Trophoblast cell (in vitro differentiated cells and primary cell): ENCODE measurements around the gene C19orf85.

Source experiments
- DNase-seq, 2 donors: peaks; one replicate each; pipeline ENCODE4 v3.0.0-alpha.2; 2016
- H2AFZ ChIP-seq: 2 replicates; pipeline ENCODE4 v1.6.1; 2013; ENCODE audit warnings: low read length, moderate library complexity, mild to moderate bottlenecking; ENCODE audit not compliant: insufficient read depth, poor library complexity
- H2AK5ac ChIP-seq: 2 replicates; pipeline ENCODE4 v1.6.1; 2013; ENCODE audit warnings: mild to moderate bottlenecking, low read length
- H2BK120ac ChIP-seq: 2 replicates; pipeline ENCODE4 v1.6.1; 2013; ENCODE audit warnings: low read length, mild to moderate bottlenecking, moderate library complexity; ENCODE audit not compliant: insufficient read depth, poor library complexity
- H2BK12ac ChIP-seq: 2 replicates; pipeline ENCODE4 v1.6.1; 2013; ENCODE audit warnings: mild to moderate bottlenecking, low read length, moderate library complexity
- H2BK5ac ChIP-seq: 2 replicates; pipeline ENCODE4 v1.6.1; 2013; ENCODE audit warnings: low read length, low read depth, moderate library complexity, mild to moderate bottlenecking; ENCODE audit not compliant: poor library complexity
- H3K14ac ChIP-seq: 2 replicates; pipeline ENCODE4 v1.6.1; 2013; ENCODE audit warnings: mild to moderate bottlenecking, low read length
- H3K18ac ChIP-seq: 2 replicates; pipeline ENCODE4 v1.6.1; 2013; ENCODE audit warnings: mild to moderate bottlenecking, low read length
- H3K23ac ChIP-seq: 2 replicates; pipeline ENCODE4 v1.6.1; 2013; ENCODE audit warnings: low read length
- H3K27ac ChIP-seq: 2 replicates; pipeline ENCODE4 v1.5.1; 2013; ENCODE audit warnings: low read depth, mild to moderate bottlenecking, inconsistent platforms, low read length, moderate library complexity
- H3K27me3 ChIP-seq: 2 replicates; pipeline ENCODE4 v1.6.1; 2013; ENCODE audit warnings: inconsistent platforms, mild to moderate bottlenecking, low read length, moderate library complexity; ENCODE audit not compliant: insufficient read depth
- H3K36me3 ChIP-seq, 2 experiments: 1 replicate in 1 of 2; 2 replicates in 1 of 2; pipeline ENCODE4 v1.6.1; 2013; ENCODE audit warnings: low read length in 2 of 2, mild to moderate bottlenecking in 2 of 2, moderate library complexity in 1 of 2; ENCODE audit not compliant: insufficient read depth in 2 of 2, control insufficient read depth in 1 of 2
- H3K4ac ChIP-seq: 2 replicates; pipeline ENCODE4 v1.6.1; 2013; ENCODE audit warnings: low read depth, mild to moderate bottlenecking, low read length, moderate library complexity
- H3K4me1 ChIP-seq, 2 experiments: 1 replicate in 1 of 2; 2 replicates in 1 of 2; pipeline ENCODE4 v1.6.1; 2013; ENCODE audit warnings: low read length in 2 of 2, mild to moderate bottlenecking in 2 of 2, moderate library complexity in 1 of 2; ENCODE audit not compliant: insufficient read depth in 2 of 2, control insufficient read depth in 1 of 2
- H3K4me2 ChIP-seq: 2 replicates; pipeline ENCODE4 v1.6.1; 2013; ENCODE audit warnings: inconsistent platforms, mild to moderate bottlenecking, low read length, moderate library complexity
- H3K4me3 ChIP-seq: 2 replicates; pipeline ENCODE4 v1.5.1; 2013; ENCODE audit warnings: mild to moderate bottlenecking, low read depth, low read length, inconsistent platforms
- H3K79me1 ChIP-seq: one replicate; pipeline ENCODE4 v1.6.1; 2013; ENCODE audit warnings: low read length
- H3K79me2 ChIP-seq: 2 replicates; pipeline ENCODE4 v1.6.1; 2013; ENCODE audit warnings: low read length, mild to moderate bottlenecking; ENCODE audit not compliant: control insufficient read depth, insufficient read depth, poor library complexity
- H3K9ac ChIP-seq: 2 replicates; pipeline ENCODE4 v1.6.1; 2013; ENCODE audit warnings: mild to moderate bottlenecking, low read length
- H3K9me3 ChIP-seq: 2 replicates; pipeline ENCODE4 v1.6.1; 2013; ENCODE audit warnings: low read depth, mild to moderate bottlenecking, control low read depth, inconsistent platforms, low read length; ENCODE audit not compliant: insufficient read depth
- H4K12ac ChIP-seq: 2 replicates; pipeline ENCODE4 v1.6.1; 2013; ENCODE audit warnings: low read depth, mild to moderate bottlenecking, low read length, moderate library complexity
- H4K8ac ChIP-seq: 2 replicates; pipeline ENCODE4 v1.6.1; 2013; ENCODE audit warnings: low read depth, mild to moderate bottlenecking, low read length, moderate library complexity
- H4K91ac ChIP-seq: one replicate; pipeline ENCODE4 v1.6.1; 2013; ENCODE audit warnings: low read depth, mild to moderate bottlenecking, low read length, moderate library complexity
- WGBS: extraction: QIAGEN DNeasy Blood & Tissue Kit; methylation state at CpG from one replicate; pipeline ENCODE4 v1.1.7; 2013; ENCODE audit warnings: missing lambda C conversion rate; ENCODE audit not compliant: insufficient read length, insufficient coverage; ENCODE audit errors: extremely low coverage; 5-methylcytosine and 5-hydroxymethylcytosine counted together

The C19orf85 gene

DNA sequence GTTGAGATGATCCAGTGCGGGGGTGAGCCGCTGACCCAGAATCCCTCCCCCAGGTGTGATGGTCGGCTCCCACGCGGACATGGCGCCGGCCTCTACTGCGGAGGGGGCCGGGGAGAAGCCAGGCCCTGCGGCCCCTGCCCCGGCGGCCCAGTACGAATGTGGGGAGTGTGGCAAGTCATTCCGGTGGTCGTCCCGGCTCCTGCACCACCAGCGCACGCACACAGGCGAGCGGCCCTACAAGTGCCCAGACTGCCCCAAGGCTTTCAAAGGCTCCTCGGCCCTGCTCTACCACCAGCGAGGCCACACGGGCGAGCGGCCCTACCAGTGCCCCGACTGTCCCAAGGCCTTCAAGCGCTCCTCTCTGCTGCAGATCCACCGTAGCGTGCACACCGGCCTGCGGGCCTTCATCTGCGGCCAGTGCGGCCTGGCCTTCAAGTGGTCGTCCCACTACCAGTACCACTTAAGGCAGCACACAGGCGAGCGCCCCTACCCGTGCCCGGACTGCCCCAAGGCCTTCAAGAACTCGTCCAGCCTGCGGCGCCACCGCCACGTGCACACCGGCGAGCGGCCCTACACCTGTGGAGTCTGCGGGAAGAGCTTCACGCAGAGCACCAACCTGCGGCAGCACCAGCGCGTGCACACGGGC, 16.7 kb upstream of the C19orf85 start:
- no peak overlapping the region for H3K4ac ChIP-seq
- H2BK5ac ChIP-seq = no peak overlapping the region
- H2AK5ac ChIP-seq = no peak overlapping the region
- DNase-seq = no peak
- no peak overlapping the region for H4K8ac ChIP-seq
- no peak overlapping the region for H2BK120ac ChIP-seq
- H2BK12ac ChIP-seq = no peak overlapping the region
- no peak overlapping the region for H3K4me3 ChIP-seq
- no peak overlapping the region for H2AFZ ChIP-seq
- H4K12ac ChIP-seq = no peak overlapping the region
- H3K79me1 ChIP-seq = peaks cover 18% of the 10 kb centered on the region
- no CpG with 5 or more reads among the region's 52 CpGs for WGBS
- H3K9ac ChIP-seq = no peak overlapping the region
- no peak overlapping the region for H3K4me2 ChIP-seq
- H4K91ac ChIP-seq = no peak overlapping the region
- peaks cover 1% of the 10 kb centered on the region for H3K9me3 ChIP-seq
- H3K27ac ChIP-seq = no peak overlapping the region
- H3K18ac ChIP-seq = no peak overlapping the region
- H3K14ac ChIP-seq = no peak overlapping the region
- H3K79me2 ChIP-seq = peaks cover 13% of the 10 kb centered on the region
- no peak overlapping the region for H3K23ac ChIP-seq
- H3K36me3 ChIP-seq = peaks cover 21 to 25% of the 10 kb centered on the region in 2 experiments
- peaks cover 24% of the 10 kb centered on the region in 2 experiments for H3K4me1 ChIP-seq
- no peaks in the 10 kb centered on the region for H3K27me3 ChIP-seq

DNA sequence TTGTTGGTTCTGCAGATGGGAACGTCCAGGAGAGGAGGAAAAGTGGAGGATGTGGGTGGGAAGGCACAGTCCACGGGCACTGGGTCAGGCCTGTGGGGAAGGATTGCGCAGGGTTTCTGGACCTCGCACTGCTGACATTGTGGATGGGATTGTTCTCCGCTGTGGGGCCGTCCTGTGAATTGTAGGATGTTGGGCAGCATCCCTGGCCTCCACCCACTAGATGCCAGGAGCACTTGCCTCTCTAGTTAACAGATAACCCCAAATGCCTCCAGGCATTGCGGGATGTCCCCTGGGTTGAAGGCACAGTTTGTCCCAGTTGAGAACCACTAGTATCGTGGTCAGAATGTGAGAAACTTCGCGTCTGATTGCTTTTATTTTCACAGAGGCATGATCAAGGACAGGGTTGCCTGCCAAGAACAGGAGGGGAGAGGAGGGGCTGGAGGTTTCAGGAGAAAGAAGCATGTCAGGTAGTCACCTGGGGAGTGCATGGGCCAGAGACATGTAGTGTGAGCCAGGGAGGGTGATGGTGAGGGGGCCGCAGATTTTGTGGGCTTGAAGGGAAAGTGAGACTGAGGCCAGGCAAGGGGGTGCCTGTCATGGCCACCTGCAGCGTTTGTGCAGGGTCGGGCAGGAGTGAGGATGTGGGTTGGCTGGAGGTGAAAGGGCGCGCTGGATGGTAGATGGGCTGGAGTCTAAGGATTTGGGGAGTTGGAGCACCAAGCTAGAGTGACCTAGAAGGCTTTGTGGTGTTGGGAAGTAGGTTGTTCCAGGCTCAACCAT, 15.1 kb upstream of the C19orf85 start:
- WGBS = no CpG with 5 or more reads among the region's 15 CpGs
- Histone ChIP-seq H3K79me2 (peaks cover 1% of the 10 kb centered on the region), H3K14ac (no peak overlapping the region)

DNA sequence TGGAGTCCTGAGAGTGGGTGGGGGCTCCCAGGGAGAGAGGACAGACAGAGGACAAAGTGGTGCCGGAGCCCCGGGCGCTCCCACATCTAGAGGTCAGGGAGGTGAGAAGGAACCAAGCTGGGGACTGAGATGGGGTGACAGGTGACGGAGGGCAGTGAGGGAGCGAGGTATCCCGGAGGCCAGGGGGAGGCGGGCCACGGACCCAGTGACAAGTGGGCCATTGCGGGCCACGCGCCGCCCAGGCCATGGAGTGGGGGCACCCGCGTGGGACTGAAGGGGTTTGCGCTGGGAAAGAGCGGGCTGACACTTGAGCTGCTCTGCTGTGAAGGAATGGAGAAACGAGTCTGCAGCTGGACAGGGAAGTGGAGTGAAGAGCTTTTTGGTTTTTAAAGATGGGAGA, 14.5 kb upstream of the C19orf85 start:
- Histone ChIP-seq H3K4me1 (peaks cover 11 to 13% of the 10 kb centered on the region in 2 experiments), H4K91ac (no peak overlapping the region), H3K79me2 (no peaks in the 10 kb centered on the region), H4K8ac (no peak overlapping the region), H2AFZ (no peak overlapping the region), H2BK5ac (no peak overlapping the region), H3K23ac (no peak overlapping the region), H3K36me3 (peaks cover 15 to 20% of the 10 kb centered on the region in 2 experiments), H3K18ac (no peak overlapping the region), H2BK120ac (no peak overlapping the region), H4K12ac (no peak overlapping the region), H3K79me1 (peaks cover 4% of the 10 kb centered on the region), H3K14ac (no peak overlapping the region), H3K4me3 (no peak overlapping the region), H2AK5ac (no peak overlapping the region), H3K9me3 (peaks cover 1% of the 10 kb centered on the region), H2BK12ac (no peak overlapping the region), H3K4ac (peak overlapping the region; percentile 9), H3K27ac (no peak overlapping the region), H3K9ac (no peak overlapping the region), H3K27me3 (no peaks in the 10 kb centered on the region), H3K4me2 (no peak overlapping the region)
- no peak for DNase-seq
- WGBS = no CpG with 5 or more reads among the region's 17 CpGs

More for the DNA sequence above, 15.1 kb upstream of the C19orf85 start:
- Histone ChIP-seq H4K12ac (no peak overlapping the region), H4K8ac (no peak overlapping the region), H3K4me3 (no peak overlapping the region), H3K4me1 (peaks cover 16 to 19% of the 10 kb centered on the region in 2 experiments), H3K27ac (no peak overlapping the region), H3K27me3 (no peaks in the 10 kb centered on the region), H3K4me2 (no peak overlapping the region), H3K9me3 (peaks cover 1% of the 10 kb centered on the region), H3K9ac (no peak overlapping the region), H3K23ac (no peak overlapping the region), H2BK5ac (no peak overlapping the region), H3K18ac (no peak overlapping the region), H2BK120ac (no peak overlapping the region), H3K4ac (no peak overlapping the region), H3K36me3 (peaks cover 15 to 20% of the 10 kb centered on the region in 2 experiments), H2AK5ac (no peak overlapping the region), H2BK12ac (peak overlapping the region; percentile 14), H4K91ac (no peak overlapping the region), H2AFZ (no peak overlapping the region), H3K79me1 (peaks cover 6% of the 10 kb centered on the region)
- no peak for DNase-seq

DNA sequence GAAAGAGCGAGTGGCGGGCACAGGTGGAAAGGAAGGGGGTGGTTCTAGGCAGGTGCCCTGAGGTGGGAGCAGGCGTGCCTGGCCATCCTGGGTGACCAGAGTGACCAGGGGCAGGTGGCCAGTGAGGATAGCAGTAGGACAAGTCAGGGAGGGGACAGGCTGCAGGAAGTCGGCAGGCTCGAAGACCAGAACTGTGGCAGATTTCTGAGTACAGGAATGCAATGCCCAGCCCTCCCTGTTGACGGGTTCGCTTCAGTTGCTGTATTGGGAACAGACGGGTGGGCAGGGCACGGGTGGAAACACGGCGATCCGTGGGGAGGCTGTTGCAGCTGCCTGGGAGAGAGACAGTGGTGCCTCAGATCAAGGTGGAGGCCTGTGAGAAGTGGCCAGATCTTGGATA, 13.8 kb upstream of the C19orf85 start:
- Histone ChIP-seq H3K79me2 (no peaks in the 10 kb centered on the region), H3K27ac (no peak overlapping the region), H4K8ac (no peak overlapping the region), H4K12ac (no peak overlapping the region), H3K23ac (no peak overlapping the region), H2AFZ (no peak overlapping the region), H3K14ac (no peak overlapping the region), H3K4me3 (no peak overlapping the region), H3K18ac (no peak overlapping the region), H3K4me2 (no peak overlapping the region), H3K9ac (no peak overlapping the region), H3K27me3 (no peaks in the 10 kb centered on the region), H2BK5ac (no peak overlapping the region), H4K91ac (no peak overlapping the region), H2BK12ac (no peak overlapping the region), H3K79me1 (peaks cover 4% of the 10 kb centered on the region), H3K4me1 (peaks cover 5 to 8% of the 10 kb centered on the region in 2 experiments), H3K36me3 (peaks cover 14 to 15% of the 10 kb centered on the region in 2 experiments), H3K9me3 (peaks cover 1% of the 10 kb centered on the region), H3K4ac (no peak overlapping the region), H2BK120ac (no peak overlapping the region), H2AK5ac (no peak overlapping the region)
- DNase-seq = no peak
- WGBS = no CpG with 5 or more reads among the region's 12 CpGs
